ENCODE data around the gene CIB1.
"Not testable (repeated sequence)": the region's sequence is repeated elsewhere in the genome, so short reads cannot be mapped to it uniquely, and the experiment has no call there.

Gene CIB1

DNA sequence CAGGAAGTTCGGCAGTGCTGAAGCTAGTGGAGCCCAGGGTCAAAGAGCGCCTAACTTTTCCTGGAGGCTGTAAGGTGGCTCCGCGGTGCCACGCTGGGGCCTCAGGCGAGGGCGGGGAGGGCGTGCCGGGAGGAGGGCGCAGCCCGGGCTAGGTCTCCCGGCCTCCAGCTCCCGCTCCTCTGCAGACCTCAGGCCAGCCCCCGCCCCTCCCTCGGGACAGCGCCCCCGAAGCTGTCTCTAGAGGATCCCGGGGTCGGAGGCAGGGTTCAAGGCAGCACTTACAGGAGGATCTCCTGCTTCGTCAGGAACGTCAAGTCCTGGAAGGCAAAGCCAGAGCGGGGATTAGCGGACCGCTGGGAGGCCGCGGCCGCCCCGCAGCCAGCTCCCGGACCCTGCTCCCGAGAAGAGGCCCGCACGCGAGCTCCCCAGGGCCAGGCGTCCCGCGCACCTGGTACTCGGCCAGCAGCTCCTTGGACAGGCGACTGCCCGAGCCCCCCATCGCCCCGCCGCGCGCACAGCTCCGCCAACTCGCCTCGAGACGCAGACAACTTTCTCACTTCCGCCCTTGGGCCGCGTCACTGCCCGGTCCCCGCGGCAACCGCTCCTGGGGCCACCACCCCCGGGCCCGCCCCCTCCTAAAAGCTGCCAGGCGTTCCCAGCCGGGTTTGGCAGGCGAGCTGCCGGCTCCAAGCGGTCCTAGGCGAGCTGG lies at the start of gene CIB1:
Gene CIB1, minus strand, starts transcription at position 555 of the 709 bp plus-strand sequence. Its CDS starts 56 bp downstream, at position 499.
- DNase-seq (ENCODE audit: low read depth) = peak; percentile 96

DNA sequence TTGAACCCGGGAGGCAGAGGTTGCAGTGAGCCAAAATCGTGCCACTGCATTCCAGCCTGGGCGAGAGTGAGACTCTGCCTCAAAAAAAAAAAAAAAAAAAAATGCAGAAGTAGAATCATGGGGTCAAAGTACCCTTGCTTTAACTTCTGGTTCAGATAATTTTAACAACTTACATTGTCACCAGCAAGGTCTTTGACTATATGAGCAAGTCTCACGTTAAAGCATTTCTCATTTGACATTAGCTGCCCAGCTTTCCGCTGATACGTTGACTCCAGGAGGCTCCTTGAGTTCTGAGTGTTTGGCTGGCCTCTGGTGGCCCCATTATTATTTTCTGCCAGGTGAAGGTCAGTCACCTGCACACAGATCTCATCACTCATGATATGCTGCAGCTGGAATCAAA lies 47.9 kb upstream of the CIB1 start:
- DNase-seq (ENCODE audit: low read depth) = not testable (repeated sequence)

DNA sequence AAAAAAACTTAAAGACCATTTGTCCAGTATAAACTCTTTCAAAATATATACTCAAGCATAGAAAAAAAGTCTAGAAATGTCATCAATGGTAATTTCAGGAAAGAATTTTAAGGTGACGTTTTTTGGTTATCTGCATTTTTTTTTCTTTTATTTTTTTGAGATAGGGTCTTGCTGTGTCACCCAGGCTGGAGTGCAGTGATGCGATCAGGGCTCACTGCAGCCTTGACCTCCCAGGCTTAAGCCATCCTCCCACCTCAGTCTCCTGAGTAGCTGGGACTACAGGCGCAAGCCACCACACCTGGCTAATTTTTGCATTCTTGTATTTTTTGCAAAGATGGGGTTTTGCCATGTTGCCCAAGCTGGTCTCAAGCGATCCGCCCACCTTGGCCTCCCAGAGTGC lies 47.0 kb upstream of the CIB1 start:
- DNase-seq (ENCODE audit: low read depth) = not testable (repeated sequence)

DNA sequence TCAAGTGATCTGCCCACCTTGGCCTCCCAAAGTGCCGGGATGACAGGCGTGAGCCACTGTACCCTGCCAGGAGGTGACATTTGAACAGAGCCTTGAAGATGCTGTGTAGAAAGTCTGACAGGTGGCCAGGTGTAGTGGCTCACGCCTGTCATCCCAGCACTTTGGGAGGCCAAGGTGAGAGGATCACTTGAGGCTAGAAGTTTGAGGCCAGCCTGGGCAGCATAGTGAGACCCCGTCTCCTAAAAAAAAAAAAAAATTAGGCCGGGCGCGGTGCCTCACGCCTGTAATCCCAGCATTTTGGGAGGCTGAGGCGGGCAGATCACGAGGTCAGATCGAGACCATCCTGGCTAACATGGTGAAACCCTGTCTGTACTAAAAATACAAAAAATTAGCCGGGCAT lies 44.7 kb upstream of the CIB1 start:
- not testable (repeated sequence) for DNase-seq (ENCODE audit: low read depth)

DNA sequence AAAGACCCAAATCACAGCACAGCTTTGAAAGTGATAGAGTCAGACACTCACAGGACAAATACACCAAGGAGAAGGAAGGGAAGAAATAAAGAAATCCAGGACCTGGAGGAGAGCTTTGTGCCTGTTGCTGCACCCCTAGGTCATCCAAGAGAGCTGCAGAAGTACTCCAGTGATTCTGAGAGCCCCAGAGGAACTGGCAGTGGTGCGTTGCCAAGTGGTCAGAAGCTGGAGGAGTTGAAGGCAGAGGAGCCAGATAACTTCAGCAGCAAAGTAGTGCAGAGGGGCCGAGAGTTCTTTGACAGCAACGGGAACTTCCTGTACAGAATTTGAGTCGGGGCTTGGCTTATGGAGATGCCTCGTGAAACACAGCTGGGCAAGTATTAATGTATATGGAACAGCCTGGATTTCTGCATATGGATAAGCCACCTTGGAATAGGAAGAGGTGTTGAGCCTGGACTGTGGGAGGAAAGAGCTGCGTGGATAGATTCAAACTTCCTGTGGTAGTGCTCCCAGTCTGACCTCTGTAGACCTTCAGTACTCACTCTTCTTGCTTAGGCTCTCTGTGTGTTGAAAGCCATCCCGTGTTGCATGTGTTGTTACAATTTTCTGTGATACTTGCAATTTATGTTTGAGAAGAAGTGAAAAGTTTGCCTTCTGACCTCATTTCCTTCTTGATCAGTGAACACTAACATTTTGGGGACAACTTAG lies 37.9 kb upstream of the CIB1 start:
- no peak for DNase-seq (ENCODE audit: low read depth)

DNA sequence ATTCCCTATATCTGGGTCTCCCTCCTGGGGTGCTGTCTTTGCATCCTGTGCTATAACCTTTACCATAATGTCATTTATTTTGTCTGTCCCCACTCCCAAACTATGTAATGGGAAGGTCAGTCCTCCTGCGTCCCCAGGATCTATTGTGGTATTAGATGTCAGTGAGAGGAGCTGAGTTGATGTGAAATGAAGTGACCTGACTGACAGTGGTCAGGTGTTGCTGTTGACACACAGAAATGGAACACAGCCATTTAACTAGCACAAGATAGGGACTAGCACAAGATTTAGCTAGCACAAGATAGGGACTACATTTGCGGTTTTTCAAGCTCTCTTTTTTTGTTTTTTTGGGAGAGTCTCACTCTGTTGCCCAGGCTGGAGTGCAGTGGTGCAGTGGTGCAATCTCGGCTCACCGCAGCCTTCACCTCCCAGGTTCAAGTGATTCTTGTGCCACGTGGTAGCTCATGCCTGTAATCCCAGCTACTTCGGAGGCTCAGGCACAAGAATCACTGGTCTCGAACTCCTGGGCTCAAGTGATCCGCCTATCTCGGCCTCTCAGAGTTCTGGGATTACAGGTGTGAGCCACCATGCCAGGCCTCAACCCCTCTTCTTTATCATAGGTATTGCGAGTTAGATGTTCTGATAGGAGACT lies 36.9 kb upstream of the CIB1 start:
- no peak for DNase-seq (ENCODE audit: low read depth)

DNA sequence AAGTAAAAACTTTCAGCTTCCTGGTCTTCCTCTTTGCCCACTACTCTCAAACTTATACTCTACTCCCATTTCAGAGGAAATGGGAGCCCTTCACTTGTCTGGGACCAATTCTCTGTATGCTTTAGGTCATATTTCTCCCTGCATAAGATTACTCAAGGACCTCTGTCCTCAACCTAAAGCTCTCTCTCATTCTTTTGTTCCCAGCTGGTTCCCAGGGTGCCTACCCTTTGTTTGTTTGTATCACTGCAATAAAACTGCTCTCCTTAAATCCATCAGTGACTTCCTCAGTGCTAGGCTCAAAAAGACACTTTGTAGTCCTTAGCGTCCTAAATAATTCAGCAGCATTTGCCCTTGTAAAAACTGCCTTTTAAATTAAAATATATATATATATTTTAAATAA lies 34.7 kb upstream of the CIB1 start:
- DNase-seq (ENCODE audit: low read depth) = no peak

DNA sequence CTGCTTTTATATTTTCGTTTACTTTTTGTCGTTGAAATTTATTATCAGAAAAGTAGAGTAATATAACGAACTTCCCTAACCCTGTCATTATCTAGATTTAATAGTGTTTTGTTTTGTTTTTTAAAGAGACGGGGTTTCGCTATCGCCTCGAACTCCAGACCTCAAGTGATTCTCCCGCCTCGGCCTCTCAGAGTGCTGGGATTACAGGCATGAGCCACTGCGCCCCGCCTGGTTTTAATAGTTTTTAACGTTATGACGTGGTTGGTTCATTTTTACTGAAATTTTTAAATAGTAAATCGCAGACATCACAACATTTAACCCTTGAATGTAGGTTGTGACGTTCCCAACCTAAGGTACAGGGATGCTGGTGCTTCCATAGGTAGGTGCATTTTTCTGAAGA lies 32.7 kb upstream of the CIB1 start:
- no peak for DNase-seq (ENCODE audit: low read depth)

DNA sequence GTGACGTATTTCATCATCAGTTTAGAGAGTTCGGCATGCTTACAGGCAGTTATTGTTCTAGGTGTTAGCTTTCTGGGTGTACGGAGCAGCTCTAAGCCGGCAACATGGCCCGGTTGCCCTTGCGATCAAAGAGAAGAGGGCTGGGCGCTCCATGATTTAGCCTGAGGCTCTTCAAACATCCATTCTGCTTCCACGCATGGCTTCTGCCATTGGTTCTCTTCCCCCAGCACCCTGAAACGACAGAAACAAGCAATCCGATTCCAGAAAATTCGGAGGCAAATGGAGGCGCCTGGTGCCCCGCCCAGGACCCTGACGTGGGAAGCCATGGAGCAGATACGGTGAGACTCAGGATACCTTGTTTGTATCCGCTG lies 32.3 kb upstream of the CIB1 start:
- DNase-seq (ENCODE audit: low read depth) = peak; percentile 27

DNA sequence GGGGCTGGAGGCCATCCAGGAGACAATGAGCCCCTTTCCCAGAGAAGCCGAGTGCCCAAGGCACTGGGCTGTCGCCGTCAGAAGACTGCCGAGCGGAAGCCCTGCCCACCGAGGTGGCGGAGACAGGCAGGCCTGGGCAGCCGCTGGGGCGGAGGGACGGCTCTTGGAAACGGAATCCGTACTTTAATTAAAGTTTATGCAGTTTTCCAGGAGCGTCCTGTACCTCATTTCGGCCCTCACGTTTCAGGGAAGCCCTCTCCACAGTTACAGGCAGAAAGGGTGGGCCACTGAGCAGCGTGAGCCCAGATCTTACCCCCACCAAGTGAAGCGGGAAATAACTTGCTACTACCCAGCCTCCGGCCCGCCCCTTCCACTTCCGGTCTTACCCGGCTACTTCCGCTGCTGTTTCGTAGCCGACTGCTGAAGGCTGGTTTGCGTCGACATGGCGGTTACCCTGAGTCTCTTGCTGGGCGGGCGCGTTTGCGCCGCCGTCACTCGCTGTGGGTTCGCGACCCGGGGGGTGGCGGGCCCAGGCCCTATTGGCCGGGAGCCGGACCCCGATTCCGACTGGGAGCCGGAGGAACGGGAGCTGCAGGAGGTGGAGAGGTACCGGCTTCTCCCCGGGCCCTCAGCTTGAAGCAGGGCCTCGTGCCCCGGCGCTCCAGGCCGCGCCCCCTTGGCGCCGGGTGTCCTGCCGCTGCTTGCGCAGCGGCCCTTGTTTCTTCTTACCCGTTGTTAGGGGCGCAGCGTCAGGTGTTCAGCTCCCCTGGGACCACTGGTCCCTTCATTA lies 31.7 kb upstream of the CIB1 start, which contains the start of gene NGRN:
Gene NGRN, plus strand, starts transcription at position 402 of the 790 bp plus-strand sequence. Its CDS starts 41 bp downstream, at position 443.
- peak; percentile 85 for DNase-seq (ENCODE audit: low read depth)

DNA sequence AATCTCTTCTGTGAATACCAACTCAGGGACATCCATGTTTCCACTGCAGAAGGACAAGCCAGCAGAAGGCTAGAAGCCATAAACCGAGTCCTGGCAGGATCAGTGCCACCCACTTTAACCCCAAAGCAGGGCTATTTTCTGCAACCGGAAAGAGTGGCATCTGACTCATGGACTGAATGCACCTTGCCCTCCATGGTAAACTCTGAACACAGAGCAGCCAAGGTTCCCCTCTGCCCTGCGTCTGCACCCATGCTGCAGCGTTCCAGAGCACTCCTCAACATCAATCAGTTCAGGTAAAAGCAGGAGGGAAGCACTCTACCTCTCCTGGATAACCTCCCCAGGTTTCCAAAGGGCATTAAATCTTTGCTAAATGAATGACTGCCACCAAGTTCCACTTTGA lies 30.9 kb upstream of the CIB1 start:
- DNase-seq (ENCODE audit: low read depth) = peak; percentile 17

DNA sequence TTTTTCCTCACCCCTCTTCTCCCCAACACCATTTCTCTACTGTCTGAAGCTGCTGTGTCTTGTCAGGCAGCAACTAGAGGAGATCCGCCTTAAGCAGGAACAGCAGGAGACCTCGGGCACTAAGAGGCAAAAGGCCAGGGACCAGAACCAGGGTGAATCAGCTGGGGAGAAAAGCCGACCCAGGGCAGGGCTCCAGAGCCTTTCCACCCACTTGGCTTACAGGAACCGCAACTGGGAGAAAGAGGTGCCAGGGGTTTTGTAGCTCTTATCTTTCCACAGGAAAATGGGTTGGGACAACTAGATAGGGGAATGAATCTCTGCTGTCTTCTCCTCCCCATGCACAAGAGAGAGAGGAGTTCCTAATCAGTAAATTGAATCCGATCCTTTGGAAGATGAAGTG lies 28.7 kb upstream of the CIB1 start:
- no peak for DNase-seq (ENCODE audit: low read depth)

DNA sequence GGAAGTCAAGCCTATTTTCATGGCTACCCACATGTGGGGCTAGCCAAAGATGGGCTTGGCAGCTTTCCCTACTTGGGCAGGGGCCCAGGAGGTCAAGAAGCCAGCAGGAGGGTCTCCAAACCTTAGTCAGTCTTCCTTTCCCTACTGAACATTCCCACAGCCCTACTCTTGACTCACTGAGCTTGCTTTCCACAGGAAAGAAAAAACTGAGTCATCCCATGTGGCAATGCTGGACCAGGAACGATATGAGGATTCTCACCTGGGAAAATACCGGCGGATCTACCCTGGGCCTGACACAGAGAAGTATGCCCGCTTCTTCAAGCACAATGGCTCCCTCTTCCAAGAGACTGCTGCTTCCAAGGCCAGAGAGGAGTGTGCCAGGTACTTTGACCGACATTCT lies 28.1 kb upstream of the CIB1 start:
- DNase-seq (ENCODE audit: low read depth) = no peak

DNA sequence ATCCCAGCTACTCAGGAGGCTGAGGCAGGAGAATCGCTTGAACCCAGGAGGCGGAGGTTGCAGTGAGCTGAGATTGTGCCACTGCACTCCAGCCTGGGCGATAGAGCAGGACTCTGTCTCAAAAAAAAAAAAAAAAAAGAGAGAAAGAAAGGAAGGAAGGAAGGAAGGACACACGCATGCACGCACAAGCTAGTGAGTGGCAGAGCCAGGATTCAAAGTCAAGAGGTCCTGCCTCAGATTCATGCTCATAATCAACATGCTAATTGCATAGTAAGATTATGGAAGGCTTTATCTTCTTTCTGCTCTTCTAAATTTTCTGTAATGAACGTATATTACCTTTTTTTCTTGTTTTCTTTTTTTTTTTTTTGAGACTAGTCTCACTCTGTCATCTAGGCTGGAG lies 27.0 kb upstream of the CIB1 start:
- DNase-seq (ENCODE audit: low read depth) = not testable (repeated sequence)

DNA sequence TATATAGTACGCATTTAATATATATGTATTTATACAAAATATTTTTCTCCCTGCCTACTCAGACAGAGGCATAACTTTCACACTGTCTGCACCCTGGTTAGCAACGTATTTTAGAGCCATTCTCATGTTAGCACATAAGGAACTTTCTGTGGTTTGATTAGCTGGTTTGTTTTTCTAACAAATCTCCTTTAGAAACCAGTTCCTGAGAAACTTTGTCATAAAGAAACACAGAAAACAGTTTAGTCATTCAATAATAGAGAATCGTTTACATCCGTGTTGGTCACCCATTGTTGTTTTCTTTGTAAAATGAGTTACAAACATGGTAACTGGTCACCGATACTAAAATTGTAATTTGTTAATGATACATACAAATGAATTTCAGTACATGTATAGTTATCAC lies 25.8 kb upstream of the CIB1 start:
- DNase-seq (ENCODE audit: low read depth) = no peak

DNA sequence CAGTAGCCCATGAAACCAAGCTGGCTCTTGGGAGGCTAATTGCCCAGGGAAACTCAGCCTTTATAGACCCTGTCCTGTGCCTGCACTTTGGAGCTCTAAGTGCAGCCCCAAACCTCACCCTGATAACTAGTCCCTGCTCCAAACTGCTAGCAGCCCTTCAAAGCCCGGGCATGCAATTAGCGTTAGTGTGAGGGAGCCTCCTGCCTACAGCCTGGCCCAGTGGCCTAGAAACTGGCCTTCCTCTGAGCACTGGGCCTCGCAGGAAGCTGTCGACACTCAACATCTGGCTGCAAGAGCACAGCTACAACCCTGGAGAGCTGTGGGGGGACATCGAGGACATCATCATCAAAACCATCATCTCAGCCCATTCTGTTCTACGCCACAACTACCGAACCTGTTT lies 24.0 kb upstream of the CIB1 start:
- no peak for DNase-seq (ENCODE audit: low read depth)

DNA sequence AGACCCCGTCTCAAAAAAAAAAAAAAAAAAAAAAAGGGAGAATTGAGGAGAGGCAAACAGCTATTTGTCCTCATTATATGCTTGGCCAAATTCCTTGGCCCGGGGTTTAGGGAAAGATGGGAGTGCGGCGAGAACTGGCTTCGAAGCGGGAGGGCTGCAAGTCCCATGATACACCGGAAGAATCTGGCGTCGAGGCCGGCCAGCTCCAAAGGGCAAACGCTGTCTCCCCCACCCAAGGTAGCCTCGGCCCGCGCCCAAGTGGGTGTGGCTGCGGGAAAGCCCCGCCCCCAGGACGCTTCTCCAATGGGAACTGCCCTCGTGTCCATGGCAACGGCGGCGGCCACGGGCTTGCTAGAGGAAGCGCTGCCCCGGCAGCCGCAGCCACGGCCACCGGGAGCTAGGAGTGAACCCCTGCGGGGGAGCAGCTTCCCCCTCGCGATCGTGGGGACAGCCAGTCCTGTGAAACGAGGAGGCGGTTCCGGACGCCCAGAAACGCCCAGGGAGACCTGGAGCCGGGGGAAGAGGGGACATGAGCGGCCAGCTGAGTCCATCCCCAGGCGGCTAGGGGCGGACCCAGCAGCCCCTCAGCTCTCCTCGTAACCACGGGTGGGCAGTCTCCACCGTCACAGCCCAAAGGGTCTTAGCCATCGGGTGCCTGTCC lies 15.6 kb upstream of the CIB1 start, which contains the start of gene TTLL13:
Gene TTLL13, plus strand, starts transcription at position 354 of the 661 bp plus-strand sequence. CDS start 1,075 bp downstream, outside the sequence.
- no peak for DNase-seq (ENCODE audit: low read depth)

DNA sequence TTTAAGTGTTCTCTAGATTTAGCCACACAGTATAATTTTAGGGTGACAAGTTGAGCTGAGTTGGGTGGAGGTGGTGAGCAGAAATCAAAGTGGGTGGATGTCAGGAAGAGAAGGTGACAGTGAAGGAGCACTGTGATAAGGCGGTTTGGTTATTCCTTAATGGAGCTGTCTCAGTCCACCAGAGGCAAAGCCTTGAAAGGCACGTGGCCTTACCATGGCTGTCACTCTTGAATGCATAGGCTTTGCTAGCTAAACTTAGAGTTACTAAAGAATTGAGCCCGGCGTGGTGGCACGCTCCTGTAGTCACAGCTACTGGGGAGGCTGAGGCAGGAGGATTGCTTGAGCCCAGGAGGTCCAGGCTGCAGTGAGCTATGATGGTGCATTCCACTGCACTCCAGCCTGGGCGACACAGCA lies 15.1 kb upstream of the CIB1 start:
- no peak for DNase-seq (ENCODE audit: low read depth)

DNA sequence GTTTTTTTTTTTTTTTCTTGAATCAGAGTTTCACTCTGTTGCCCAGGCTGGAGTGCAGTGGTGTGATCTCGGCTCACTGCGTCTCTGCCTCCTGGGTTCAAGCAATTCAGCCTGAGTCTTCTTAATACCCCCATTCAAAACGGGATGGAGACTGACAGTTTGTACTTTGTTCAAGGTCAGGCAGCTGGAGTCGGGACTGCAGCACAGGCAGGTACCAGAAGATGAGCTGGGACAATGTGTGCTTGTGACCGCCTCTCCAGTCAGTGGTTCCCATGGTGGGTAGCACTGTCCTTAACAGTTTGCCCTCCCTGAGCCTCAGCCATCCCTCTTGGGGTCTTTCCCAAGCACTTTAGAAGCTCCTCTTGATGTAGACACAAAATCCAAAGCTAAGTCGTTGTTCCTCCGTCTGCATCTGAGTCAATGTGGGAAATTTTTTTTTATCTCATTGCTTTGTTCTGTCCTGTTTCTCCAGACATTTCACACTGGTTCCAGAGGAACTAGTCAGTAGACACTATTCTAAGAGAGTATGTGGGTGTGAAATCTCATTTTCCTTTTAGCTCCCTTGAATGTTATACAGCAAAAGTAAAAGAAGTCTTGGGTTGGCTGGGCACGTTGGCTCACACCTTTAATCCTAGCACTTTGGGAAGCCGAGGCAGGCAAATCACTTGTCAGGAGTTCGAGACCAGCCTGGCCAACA lies 10.3 kb upstream of the CIB1 start:
- DNase-seq (ENCODE audit: low read depth) = no peak

DNA sequence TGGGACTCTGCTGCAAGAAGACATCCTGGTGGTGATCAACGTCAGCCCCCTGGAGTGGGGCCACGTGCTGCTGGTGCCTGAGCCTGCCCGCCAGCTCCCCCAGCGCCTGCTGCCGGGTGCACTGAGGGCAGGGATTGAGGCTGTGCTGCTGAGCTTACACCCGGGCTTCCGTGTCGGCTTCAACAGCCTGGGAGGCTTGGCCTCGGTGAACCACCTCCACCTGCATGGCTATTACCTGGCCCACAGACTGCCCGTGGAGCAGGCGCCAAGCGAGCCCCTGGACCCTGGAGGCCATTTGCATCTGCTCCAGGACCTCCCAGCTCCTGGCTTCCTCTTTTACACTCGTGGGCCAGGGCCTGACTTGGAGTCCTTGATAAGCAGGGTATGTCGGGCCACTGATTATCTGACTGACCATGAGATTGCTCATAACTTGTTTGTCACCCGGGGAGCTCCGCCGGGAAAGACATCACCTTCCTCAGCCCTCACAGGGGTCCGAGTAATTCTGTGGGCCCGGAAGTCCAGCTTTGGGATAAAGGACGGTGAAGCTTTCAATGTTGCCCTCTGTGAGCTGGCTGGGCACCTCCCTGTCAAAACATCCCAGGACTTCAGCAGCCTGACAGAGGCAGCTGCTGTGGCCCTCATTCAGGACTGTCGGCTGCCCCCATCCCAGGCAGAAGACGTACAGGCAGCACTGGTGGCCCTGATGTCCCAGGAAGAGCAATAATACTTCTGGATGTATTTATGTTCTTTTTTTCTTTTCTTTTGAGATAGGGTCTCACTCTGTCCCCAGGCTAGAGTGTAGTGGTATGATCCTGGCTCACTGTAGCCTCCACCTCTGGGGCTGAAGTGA lies 7.8 kb upstream of the CIB1 start:
- no peak for DNase-seq (ENCODE audit: low read depth)
